K562 (cell line): ENCODE results near the gene YBX2. TPM values are rescaled to one million over a fixed set of nuclear protein-coding genes. Genes with fewer than 3 reads are reported as not detected.

Source experiments
- ATAC-seq: fragments of 200-7000 bp; cut with Tn5 transposase; 3 replicates; pipeline ENCODE4 v1.9.1; 2020; ENCODE audit warnings: moderate library complexity
- BruUV-seq: library from RNA; stranded (reverse); fragments of 400-500 nt; replicated peaks from 2 replicates; lab custom pipeline; 2021; lab: Mats Ljungman, UMichigan
- CTCF ChIA-PET: fragments of 300-600 bp; formaldehyde crosslinking; extraction: SDS; loops from one replicate; lab custom pipeline; 2021; ENCODE audit warnings: low intra/inter-chr PET ratio; lab: Yijun Ruan, JAX
- POLR2A ChIA-PET: fragments of 300-600, 350-650 bp; sonication (Branson Sonifier 250); formaldehyde crosslinking; extraction: SDS; loops from one replicate; lab custom pipeline; 2021; ENCODE audit warnings: antibody characterized with exemption, inconsistent platforms; lab: Yijun Ruan, JAX
- DNase-seq, 4 experiments: peaks; one replicate each; pipeline versions ENCODE4 v3.0.0 to v3.0.0-alpha.2; 2011 to 2018; ENCODE audit warnings: low spot score in 3 of 4, mixed read lengths in 3 of 4; ENCODE audit errors: extremely low read depth in 1 of 4
- FAIRE-seq: peaks from 2 replicates; lab custom pipeline; 2011; peaks lifted over from hg19 to GRCh38; lab: Jason Lieb, UNC
- H2AFZ ChIP-seq: 2 replicates; pipeline ENCODE4 v1.6.0; 2011; ENCODE audit warnings: low read depth, low read length, control low read depth, inconsistent platforms
- H3K27ac ChIP-seq: fragments of 200-600 bp; 3 replicates; pipeline ENCODE4 v1.8.0; 2011; ENCODE audit warnings: low read depth, mild to moderate bottlenecking, control low read depth, inconsistent platforms, low read length, moderate library complexity, mixed read lengths; ENCODE audit errors: extremely low read depth
- H3K27me3 ChIP-seq, 2 experiments: fragments of 300-600 bp in 1 of 2; 2 replicates in 1 of 2; 3 replicates in 1 of 2; pipeline versions ENCODE4 v1.6.0 to v1.8.0; 2011; ENCODE audit warnings: inconsistent platforms in 2 of 2, low read length in 2 of 2, mild to moderate bottlenecking in 1 of 2, mixed read lengths in 1 of 2, moderate library complexity in 1 of 2; ENCODE audit not compliant: control insufficient read depth in 2 of 2, insufficient read depth in 2 of 2
- H3K36me3 ChIP-seq: fragments of 300-600 bp; 3 replicates; pipeline ENCODE4 v1.8.0; 2011; ENCODE audit warnings: mild to moderate bottlenecking, low read length, inconsistent platforms; ENCODE audit not compliant: control insufficient read depth, insufficient read depth
- H3K4me1 ChIP-seq, 2 experiments: fragments of 200-600 bp in 1 of 2; replicated peaks in 1 of 2; 2 replicates in 1 of 2; 3 replicates in 1 of 2; pipeline versions ENCODE4 v1.5.1 to v1.8.0; 2011; ENCODE audit warnings: inconsistent platforms in 2 of 2, low read length in 2 of 2, mild to moderate bottlenecking in 1 of 2, mixed read lengths in 1 of 2, moderate library complexity in 1 of 2; ENCODE audit not compliant: control insufficient read depth in 2 of 2, insufficient read depth in 2 of 2
- H3K4me2 ChIP-seq: 2 replicates; pipeline ENCODE4 v1.6.1; 2011; ENCODE audit warnings: low read length, control low read depth, inconsistent platforms, mixed read lengths; ENCODE audit not compliant: insufficient read depth
- H3K4me3 ChIP-seq: fragments of 200-600 bp; sonication (generic), shearing (Covaris generic); 2 replicates; pipeline ENCODE4 v1.5.1; 2016; ENCODE audit warnings: control low read depth, inconsistent platforms
- H3K79me2 ChIP-seq: fragments of 200-600 bp; 3 replicates; pipeline ENCODE4 v1.8.0; 2011; ENCODE audit warnings: low read length, inconsistent platforms; ENCODE audit not compliant: control insufficient read depth, insufficient read depth
- H3K9ac ChIP-seq, 2 experiments: 2 replicates each; pipeline versions ENCODE4 v1.6.0 to v1.6.1; 2011; ENCODE audit warnings: low read depth in 2 of 2, low read length in 2 of 2, control low read depth in 1 of 2, inconsistent platforms in 1 of 2, mild to moderate bottlenecking in 1 of 2, mixed read lengths in 1 of 2; ENCODE audit not compliant: insufficient read depth in 1 of 2
- H3K9me1 ChIP-seq: one replicate; pipeline ENCODE4 v1.6.0; 2011; ENCODE audit warnings: inconsistent platforms, mild to moderate bottlenecking, low read length, moderate library complexity; ENCODE audit not compliant: control insufficient read depth, insufficient read depth
- H3K9me3 ChIP-seq: replicated peaks from 2 replicates; pipeline ENCODE4 v1.5.1; 2011; ENCODE audit warnings: low read depth, low read length, inconsistent platforms; ENCODE audit not compliant: control insufficient read depth, insufficient read depth
- H4K20me1 ChIP-seq: replicated peaks from 2 replicates; pipeline ENCODE4 v1.6.1; 2011; ENCODE audit warnings: low read length, inconsistent platforms, mixed read lengths; ENCODE audit not compliant: control insufficient read depth, insufficient read depth
- ARHGAP35 ChIP-seq: fragments of 450-650 bp; IDR thresholded peaks from 2 replicates; pipeline ENCODE4 v1.6.1; 2018; ENCODE audit not compliant: partially characterized antibody
- CTCF ChIP-seq, 3 experiments: IDR thresholded peaks in 2 of 3; conservative IDR thresholded peaks in 1 of 3; 2 replicates each; pipeline ENCODE4 v1.5.1; 2011 to 2012; ENCODE audit warnings: low read length in 3 of 3, mild to moderate bottlenecking in 3 of 3, control low read depth in 2 of 3, improper control_type of control experiment in 1 of 3, inconsistent platforms in 1 of 3, low read depth in 1 of 3, mixed read lengths in 1 of 3, moderate library complexity in 1 of 3; ENCODE audit not compliant: insufficient read depth in 2 of 3
- EGR1 ChIP-seq: fragments of 450-650 bp; conservative IDR thresholded peaks from 2 replicates; pipeline ENCODE4 v1.6.1; 2017; ENCODE audit warnings: mild to moderate bottlenecking
- KAT7 ChIP-seq: sonication (generic); formaldehyde crosslinking; IDR thresholded peaks from 2 replicates; pipeline ENCODE4 v1.8.0; 2022; ENCODE audit warnings: missing genetic modification reagents, mild to moderate bottlenecking, borderline replicate concordance
- MYNN ChIP-seq, 2 experiments: sonication (generic); formaldehyde crosslinking in 1 of 2; IDR thresholded peaks; 2 replicates each; pipeline versions ENCODE4 v1.5.0 to v1.6.1; 2016 to 2020; ENCODE audit warnings: antibody characterized with exemption in 1 of 2, missing genetic modification reagents in 1 of 2
- POLR2A ChIP-seq: fragments of 450-650 bp; conservative IDR thresholded peaks from 2 replicates; pipeline ENCODE4 v1.6.1; 2016
- POLR2AphosphoS2 ChIP-seq: IDR thresholded peaks from 2 replicates; pipeline ENCODE4 v1.6.1; 2012; ENCODE audit warnings: low read length, improper control_type of control experiment
- POLR2AphosphoS5 ChIP-seq: IDR thresholded peaks from 2 replicates; pipeline ENCODE4 v1.6.1; 2011; ENCODE audit warnings: mild to moderate bottlenecking, low read depth, low read length, moderate library complexity; ENCODE audit not compliant: control insufficient read depth, insufficient read depth
- POLR2B ChIP-seq: fragments of 450-650 bp; IDR thresholded peaks from 2 replicates; pipeline ENCODE4 v1.6.1; 2018; ENCODE audit warnings: low read depth; ENCODE audit not compliant: partially characterized antibody
- POLR2G ChIP-seq: fragments of 200-400 bp; formaldehyde crosslinking; IDR thresholded peaks from 2 replicates; pipeline ENCODE4 v1.6.1; 2017; ENCODE audit warnings: low read depth, mild to moderate bottlenecking, antibody characterized with exemption, low read length, moderate library complexity
- POLR3A ChIP-seq: IDR thresholded peaks from 2 replicates; pipeline ENCODE4 v1.6.1; 2011; ENCODE audit warnings: borderline replicate concordance, mild to moderate bottlenecking, moderate library complexity; ENCODE audit not compliant: insufficient read length, insufficient read depth; ENCODE audit errors: extremely low read depth
- SUPT5H ChIP-seq: fragments of 450-650 bp; IDR thresholded peaks from 2 replicates; pipeline ENCODE4 v1.6.1; 2016
- TARDBP ChIP-seq: fragments of 450-650 bp; IDR thresholded peaks from 2 replicates; pipeline ENCODE4 v1.6.1; 2016
- THRB ChIP-seq: fragments of 450-650 bp; formaldehyde crosslinking; conservative IDR thresholded peaks from 2 replicates; pipeline ENCODE4 v1.4.0; 2022; ENCODE audit warnings: mild to moderate bottlenecking, missing genetic modification characterization
- ZC3H4 ChIP-seq: sonication (generic); formaldehyde crosslinking; IDR thresholded peaks from 2 replicates; pipeline ENCODE4 v1.9.0; 2021; ENCODE audit warnings: missing genetic modification reagents, borderline replicate concordance
- ZNF324 ChIP-seq: fragments of 250-450 bp; sonication (Bioruptor Pico); IDR thresholded peaks from 2 replicates; pipeline ENCODE4 v1.4.0; 2020; ENCODE audit warnings: mild to moderate bottlenecking
- ZNF507 ChIP-seq: conservative IDR thresholded peaks from 2 replicates; pipeline ENCODE4 v1.6.1; 2017; ENCODE audit warnings: missing genetic modification characterization, missing compliant biosample characterization
- ZNF586 ChIP-seq: fragments of 450-650 bp; formaldehyde crosslinking; conservative IDR thresholded peaks from 2 replicates; pipeline ENCODE4 v1.4.0; 2020; ENCODE audit warnings: mild to moderate bottlenecking, moderate library complexity
- WGBS: fragments of 100-300 bp; shearing (Covaris generic); methylation state at CpG from one replicate; pipeline ENCODE4 v1.1.6; 2016; ENCODE audit warnings: low coverage, mixed read lengths; ENCODE audit not compliant: insufficient coverage; ENCODE audit errors: missing lambda C conversion rate; 5-methylcytosine and 5-hydroxymethylcytosine counted together
- in situ Hi-C: fragments of 300-500 bp; cut with MboI; formaldehyde crosslinking; loops from 4 replicates; pipeline ENCODE4 v1.15.0; 2018; ENCODE audit warnings: inconsistent platforms, mixed read lengths
- intact Hi-C: fragments of 100-400 bp; cut with micrococcal nuclease; formaldehyde crosslinking; loops from 2 replicates; pipeline ENCODE4 v1.14.2; 2022
- polyA plus RNA-seq, 8 experiments: library from polyadenylated mRNA; depleted of rRNA in 4 of 8; stranded (reverse) in 5 of 8; unstranded in 3 of 8; fragments of >200 nt; fragmentation: Nextera tagmentation in 2 of 8; fragmentation: Illumina TruSeq in 1 of 8; extraction: Ambion mirVana in 2 of 8; extraction: Trizol in 1 of 8; gene quantifications; 2 replicates each; pipeline versions ENCODE4 v1.2.1 to v1.2.3, GENCODE V29; 2011 to 2014; ENCODE audit warnings: inconsistent platforms in 1 of 8, missing spikeins in 1 of 8
- total RNA-seq, 7 experiments: library from RNA; depleted of rRNA in 6 of 7; stranded (reverse); fragments of >200 nt in 6 of 7; fragmentation: Illumina TruSeq in 2 of 7; extraction: Trizol in 2 of 7; gene quantifications; 2 replicates each; pipeline versions ENCODE4 v1.2.1 to v1.2.3, GENCODE V29; 2011 to 2021; ENCODE audit warnings: low replicate concordance in 1 of 7

The YBX2 gene
- total and polyA plus RNA-seq, 9 of the 15 experiments (the other 6 are each of a cell fraction or from before 2014, with no cell fraction given): 0.03 to 0.59 (median 0.27) TPM; not detected in 6

- Histone ChIP-seq H3K27me3 (no peaks in the 10 kb centered on the region), H4K20me1 (peaks cover 39% of the 10 kb centered on the region), H3K79me2 (peaks cover 45% of the 10 kb centered on the region), H3K9me3 (no peaks in the 10 kb centered on the region), H3K4me1 (peaks cover 22 to 35% of the 10 kb centered on the region in 2 experiments), H3K9ac (peak overlapping the region in 1 of 2 experiments; percentile 59; a peak in 1 of 4 replicates), H3K4me3 (peak overlapping the region; percentile 93; the same call in 1 of the 2 replicates), H3K9me1 (peaks cover 11% of the 10 kb centered on the region), H3K27ac (peak overlapping the region; percentile 6; the same call in 1 of the 3 replicates), H3K36me3 (peaks cover 78% of the 10 kb centered on the region), H2AFZ (no peak overlapping the region), H3K4me2 (peak overlapping the region; percentile 86)
- peak; percentile 77 for TF ChIP-seq SUPT5H
- peak; percentile 5; the same call in 1 of the 2 replicates for TF ChIP-seq THRB (CRISPR knock-in tag)
- TF ChIP-seq ZC3H4 (CRISPR knock-in tag): no peak
- no peak for TF ChIP-seq TARDBP
- peak; percentile 81 for TF ChIP-seq POLR2A
- TF ChIP-seq POLR2G: peak; percentile 58; the same call in 1 of the 2 replicates
- no peak for TF ChIP-seq ARHGAP35
- TF ChIP-seq ZNF507 (tag): no peak
- 0 out of 2 replicates have a peak, but pooled peaks have one; percentile 6 for TF ChIP-seq EGR1
- 0 out of 6 replicates have a peak, but pooled peaks of 2 of the 3 experiments have one; percentile 16 to 24 for TF ChIP-seq CTCF (IDR thresholded peaks at IDR 0.05 in 2 of 3, conservative IDR thresholded peaks at IDR 0.05 in 1 of 3; ENCODE audit: insufficient read depth in 2 of 3, low read depth in 1 of 3, low read length in 3 of 3)
- no peak for TF ChIP-seq ZNF586 (CRISPR knock-in tag)
- TF ChIP-seq POLR3A: no peak
- peak; percentile 73; the same call in 1 of the 2 replicates for TF ChIP-seq POLR2AphosphoS2
- TF ChIP-seq POLR2B: peak; percentile 76
- no peak for TF ChIP-seq ZNF324 (CRISPR knock-in tag)
- TF ChIP-seq KAT7: 0 out of 2 replicates have a peak, but pooled peaks have one; percentile 26
- TF ChIP-seq MYNN (IDR thresholded peaks at IDR 0.05): 0 out of 2 replicates have a peak, but pooled peaks have one; percentile 34
- TF ChIP-seq MYNN (CRISPR knock-in tag; IDR thresholded peaks at IDR 0.05): no peak
- TF ChIP-seq POLR2AphosphoS5: peak; percentile 74; the same call in 1 of the 2 replicates
- CTCF ChIA-PET: no interaction called here
- intact Hi-C loops: no loop called here
- ATAC-seq (peak; percentile 69), DNase-seq (peak in 2 of 4 experiments; percentile 30 to 51), FAIRE-seq (peak; percentile 70)
- 49% methylated on average over 5 of the region's 7 CpGs for WGBS
- POLR2A ChIA-PET: interaction anchor here (0.5 to 2.6 kb wide), 11 partner anchors 12 to 267 kb away, joined by 3 to 21 read pairs (median 4); partner anchors contain the start of genes NEURL4, NLGN2 and SLC2A4
- BruUV-seq: no TSS peak
- in situ Hi-C loops: no loop called here
Observed at GRCh38 chr17:7313088-7313889, 18.9 kb upstream of the YBX2 start.
